Esophagus squamous epithelium (tissue), 4 donors: ENCODE data around the gene MNS1.

Experiments
- POLR2A ChIP-seq, 4 donors: fragments of 450-650 bp; IDR thresholded peaks; one replicate each; pipeline ENCODE4 v1.6.1; 2017; ENCODE audit warnings: antibody characterized with exemption in 4 of 4, mild to moderate bottlenecking in 4 of 4, moderate library complexity in 3 of 4
- TF ChIP-seq, protein P1 (sequence below), 6 experiments: fragments of 450-650 bp in 4 of 6; fragments of 200-600 bp in 2 of 6; sonication (generic) in 2 of 6; IDR thresholded peaks; one replicate each; pipeline ENCODE4 v1.5.1; 2016 to 2019; ENCODE audit warnings: antibody characterized with exemption in 6 of 6, mild to moderate bottlenecking in 4 of 6, moderate library complexity in 4 of 6

DNA sequence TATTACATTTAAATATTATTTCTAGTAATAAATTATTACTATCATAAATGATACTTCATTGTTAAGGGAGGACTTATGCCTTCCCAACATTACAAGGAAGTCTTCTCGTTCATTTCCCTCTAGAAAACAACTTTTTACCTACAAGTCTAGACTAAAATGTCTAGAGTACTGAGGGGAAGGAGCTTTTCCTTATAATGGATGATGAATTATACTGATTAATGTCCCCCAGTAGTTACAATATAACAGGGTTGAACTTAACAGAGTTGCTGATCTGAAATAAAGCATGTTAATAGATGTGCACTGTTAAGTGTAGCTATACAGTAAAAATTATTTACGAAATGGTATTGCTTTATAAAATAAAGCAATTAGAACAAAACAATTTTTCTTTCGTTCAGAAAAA is 2.7 kb upstream of the MNS1 start:
- TF ChIP-seq, protein P1, sequence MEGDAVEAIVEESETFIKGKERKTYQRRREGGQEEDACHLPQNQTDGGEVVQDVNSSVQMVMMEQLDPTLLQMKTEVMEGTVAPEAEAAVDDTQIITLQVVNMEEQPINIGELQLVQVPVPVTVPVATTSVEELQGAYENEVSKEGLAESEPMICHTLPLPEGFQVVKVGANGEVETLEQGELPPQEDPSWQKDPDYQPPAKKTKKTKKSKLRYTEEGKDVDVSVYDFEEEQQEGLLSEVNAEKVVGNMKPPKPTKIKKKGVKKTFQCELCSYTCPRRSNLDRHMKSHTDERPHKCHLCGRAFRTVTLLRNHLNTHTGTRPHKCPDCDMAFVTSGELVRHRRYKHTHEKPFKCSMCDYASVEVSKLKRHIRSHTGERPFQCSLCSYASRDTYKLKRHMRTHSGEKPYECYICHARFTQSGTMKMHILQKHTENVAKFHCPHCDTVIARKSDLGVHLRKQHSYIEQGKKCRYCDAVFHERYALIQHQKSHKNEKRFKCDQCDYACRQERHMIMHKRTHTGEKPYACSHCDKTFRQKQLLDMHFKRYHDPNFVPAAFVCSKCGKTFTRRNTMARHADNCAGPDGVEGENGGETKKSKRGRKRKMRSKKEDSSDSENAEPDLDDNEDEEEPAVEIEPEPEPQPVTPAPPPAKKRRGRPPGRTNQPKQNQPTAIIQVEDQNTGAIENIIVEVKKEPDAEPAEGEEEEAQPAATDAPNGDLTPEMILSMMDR (IDR thresholded peaks at IDR 0.05): no peak
- TF ChIP-seq POLR2A (IDR thresholded peaks at IDR 0.05): no peak
